ENCODE data around the gene NXPH1.

- no peak for TF ChIP-seq POLR2A (IDR thresholded peaks at IDR 0.05)
- TF ChIP-seq CTCF (IDR thresholded peaks at IDR 0.05): no peak
These were observed 160.7 kb downstream of the NXPH1 start for GRCh38 chr7:8594115-8594514.

All from testis (tissue), 2 donors.